GM12891 (cell line): ENCODE data around the gene DUSP15.

Experiments used
- POLR2A ChIP-seq: IDR thresholded peaks from 2 replicates; pipeline ENCODE4 v1.6.1; 2011; ENCODE audit warnings: low read depth, low read length, control low read depth
- POLR2AphosphoS5 ChIP-seq: IDR thresholded peaks from 2 replicates; pipeline ENCODE4 v1.6.1; 2011; ENCODE audit warnings: low read depth, low read length, control low read depth
- POU2F2 ChIP-seq: IDR thresholded peaks from 2 replicates; pipeline ENCODE4 v1.6.1; 2011; ENCODE audit warnings: low read depth, mild to moderate bottlenecking, control low read depth, low read length, moderate library complexity
- SPI1 ChIP-seq: IDR thresholded peaks from 2 replicates; pipeline ENCODE4 v1.6.1; 2011; ENCODE audit warnings: low read depth, low read length, control low read depth
- TAF1 ChIP-seq: IDR thresholded peaks from 2 replicates; pipeline ENCODE4 v1.6.1; 2011; ENCODE audit warnings: low read depth, low read length, control low read depth

GRCh38 chr20:31859998-31860380 is 10.3 kb downstream of the DUSP15 start:
- TF ChIP-seq POLR2A = no peak
- TF ChIP-seq POLR2AphosphoS5 = no peak
- TF ChIP-seq TAF1 = no peak
- TF ChIP-seq SPI1 = no peak
- TF ChIP-seq POU2F2 = no peak
